Ecto neural progenitor cell (in vitro differentiated cells): Measurements from ENCODE around the gene CD151.

Experiments used
- DNase-seq: peaks from one replicate; pipeline ENCODE4 v3.0.0-alpha.2; 2018; ENCODE audit warnings: low spot score

Gene CD151

GRCh38 chr11:815675-816432 lies 16.9 kb upstream of the CD151 start:
- DNase-seq = no peak

- no peak for DNase-seq
Observed at GRCh38 chr11:816433-816779, 16.3 kb upstream of the CD151 start.

- no peak for DNase-seq
Observed at GRCh38 chr11:818396-819128, 14.2 kb upstream of the CD151 start, which contains the start of gene PNPLA2. Gene PNPLA2 (plus strand): TSS chr11:818914. CDS start chr11:819719, 805 bp downstream.

- DNase-seq = peak; percentile 93
Observed at GRCh38 chr11:819129-819931, 13.4 kb upstream of the CD151 start.

- peak; percentile 78 for DNase-seq
Observed at GRCh38 chr11:819943-820649, 12.7 kb upstream of the CD151 start.

GRCh38 chr11:820655-821511 lies 11.9 kb upstream of the CD151 start:
- no peak for DNase-seq

- no peak for DNase-seq
Observed at GRCh38 chr11:821512-822371, 11.0 kb upstream of the CD151 start.

- DNase-seq = no peak
Observed at GRCh38 chr11:823441-824291, 9.1 kb upstream of the CD151 start.

- DNase-seq = no peak
Observed at GRCh38 chr11:824292-824880, 8.4 kb upstream of the CD151 start.

GRCh38 chr11:824942-825341 lies 7.8 kb upstream of the CD151 start:
- no peak for DNase-seq

GRCh38 chr11:825366-826226 lies 7.2 kb upstream of the CD151 start:
- no peak for DNase-seq

- no peak for DNase-seq
Observed at GRCh38 chr11:826227-826621, 6.5 kb upstream of the CD151 start.

- DNase-seq = no peak
Observed at GRCh38 chr11:826836-827145, 6.0 kb upstream of the CD151 start.

- no peak for DNase-seq
Observed at GRCh38 chr11:827146-827896, 5.4 kb upstream of the CD151 start.

GRCh38 chr11:827897-828192 lies 4.9 kb upstream of the CD151 start, which contains the start of gene CRACR2B:
Gene CRACR2B (plus strand): TSS chr11:827919. CDS start chr11:828608, 689 bp downstream.
- no peak for DNase-seq

GRCh38 chr11:828506-829175 lies 4.1 kb upstream of the CD151 start:
- no peak for DNase-seq
